GM12875 (cell line): ENCODE results near the gene LSAMP.

Experiments
- H3K4me3 ChIP-seq: one replicate; pipeline ENCODE4 v1.5.1; 2011; ENCODE audit warnings: low read depth, low read length, control low read depth
- CTCF ChIP-seq: IDR thresholded peaks from 2 replicates; pipeline ENCODE4 v1.5.1; 2011; ENCODE audit warnings: low read depth, mild to moderate bottlenecking, control low read depth, inconsistent platforms, low read length, moderate library complexity, borderline replicate concordance; ENCODE audit not compliant: insufficient read depth

Gene LSAMP

GRCh38 chr3:115912372-115912771 is 532.9 kb downstream of the LSAMP start:
- TF ChIP-seq CTCF: no peak
- H3K4me3 ChIP-seq: no peak overlapping the region

- no peak overlapping the region for H3K4me3 ChIP-seq
- TF ChIP-seq CTCF: no peak
Observed at GRCh38 chr3:115905871-115906270, 539.4 kb downstream of the LSAMP start.

GRCh38 chr3:115903843-115904242 is 541.4 kb downstream of the LSAMP start:
- no peak overlapping the region for H3K4me3 ChIP-seq
- TF ChIP-seq CTCF: no peak

GRCh38 chr3:115901008-115901407 is 544.3 kb downstream of the LSAMP start:
- no peak for TF ChIP-seq CTCF
- H3K4me3 ChIP-seq: no peak overlapping the region

GRCh38 chr3:115899535-115899934 is 545.8 kb downstream of the LSAMP start:
- TF ChIP-seq CTCF: no peak
- H3K4me3 ChIP-seq: no peak overlapping the region

- TF ChIP-seq CTCF: no peak
Observed at GRCh38 chr3:115898656-115899410, 546.5 kb downstream of the LSAMP start.

GRCh38 chr3:115891006-115891636 is 554.2 kb downstream of the LSAMP start:
- no peak overlapping the region for H3K4me3 ChIP-seq
- no peak for TF ChIP-seq CTCF

More at GRCh38 chr3:115898656-115899410, 546.5 kb downstream of the LSAMP start:
- H3K4me3 ChIP-seq: no peak overlapping the region
